WTC11 (cell line): ENCODE data around the gene USP2.

Experiments used
- CTCF ChIP-seq: fragments of 200-600 bp; IDR thresholded peaks from 2 replicates; pipeline ENCODE4 v1.8.0; 2022; ENCODE audit warnings: antibody characterized with exemption
- FOXK1 ChIP-seq: sonication (generic); formaldehyde crosslinking; IDR thresholded peaks from 2 replicates; pipeline ENCODE4 v1.8.0; 2022; ENCODE audit warnings: mild to moderate bottlenecking, moderate library complexity, missing genetic modification reagents
- SP1 ChIP-seq: sonication (generic); formaldehyde crosslinking; conservative IDR thresholded peaks from 2 replicates; pipeline ENCODE4 v1.8.1; 2022; ENCODE audit warnings: missing genetic modification reagents
- TF ChIP-seq, protein P1 (sequence below): sonication (generic); formaldehyde crosslinking; IDR thresholded peaks from 2 replicates; pipeline ENCODE4 v1.8.1; 2023; ENCODE audit warnings: mild to moderate bottlenecking, missing genetic modification reagents, moderate library complexity

DNA sequence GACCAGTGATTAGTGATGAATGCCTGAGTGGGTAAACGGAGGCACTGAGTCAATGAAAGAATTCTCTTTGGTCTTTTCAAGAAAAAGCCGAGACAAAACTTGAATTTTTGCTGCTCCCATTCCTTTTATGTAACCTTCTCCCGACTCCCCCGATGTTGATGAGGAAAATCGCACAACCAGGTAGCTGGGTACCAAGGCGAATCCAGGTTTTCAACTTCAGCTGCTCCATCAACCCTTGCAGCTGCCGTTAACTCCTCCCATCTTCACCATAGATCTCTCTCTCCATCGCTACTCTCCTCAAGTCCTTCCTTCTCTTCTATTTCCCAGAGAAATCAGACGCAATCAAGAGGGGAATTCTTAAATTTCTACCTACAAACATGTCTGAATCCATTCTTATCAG is 611 bp upstream of the USP2 start:
- TF ChIP-seq FOXK1 (CRISPR knock-in tag) (no peak), SP1 (CRISPR knock-in tag) (no peak), CTCF (no peak)
- TF ChIP-seq, protein P1, sequence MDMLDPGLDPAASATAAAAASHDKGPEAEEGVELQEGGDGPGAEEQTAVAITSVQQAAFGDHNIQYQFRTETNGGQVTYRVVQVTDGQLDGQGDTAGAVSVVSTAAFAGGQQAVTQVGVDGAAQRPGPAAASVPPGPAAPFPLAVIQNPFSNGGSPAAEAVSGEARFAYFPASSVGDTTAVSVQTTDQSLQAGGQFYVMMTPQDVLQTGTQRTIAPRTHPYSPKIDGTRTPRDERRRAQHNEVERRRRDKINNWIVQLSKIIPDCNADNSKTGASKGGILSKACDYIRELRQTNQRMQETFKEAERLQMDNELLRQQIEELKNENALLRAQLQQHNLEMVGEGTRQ, result no peak
